HEK293 (cell line): ENCODE data around the gene MAP3K12.

ENCODE experiments used
- BCL11B ChIP-seq: fragments of 450-650 bp; formaldehyde crosslinking; IDR thresholded peaks from 2 replicates; pipeline ENCODE4 v1.5.1; 2016; ENCODE audit warnings: low read depth, missing biosample characterization, missing genetic modification characterization
- BCL6B ChIP-seq: fragments of 450-650 bp; formaldehyde crosslinking; IDR thresholded peaks from 2 replicates; pipeline ENCODE4 v1.5.1; 2017; ENCODE audit warnings: missing biosample characterization, missing genetic modification characterization
- FEZF1 ChIP-seq: fragments of 450-650 bp; formaldehyde crosslinking; IDR thresholded peaks from 2 replicates; pipeline ENCODE4 v1.5.1; 2016; ENCODE audit warnings: missing biosample characterization, missing genetic modification characterization
- GLI4 ChIP-seq: fragments of 450-650 bp; formaldehyde crosslinking; IDR thresholded peaks from 2 replicates; pipeline ENCODE4 v1.5.1; 2016; ENCODE audit warnings: missing biosample characterization, missing genetic modification characterization
- HOXC10 ChIP-seq: sonication (generic); formaldehyde crosslinking; IDR thresholded peaks from 2 replicates; pipeline ENCODE4 v1.8.1; 2023; ENCODE audit warnings: mild to moderate bottlenecking, missing genetic modification reagents
- KLF7 ChIP-seq: fragments of 450-650 bp; formaldehyde crosslinking; IDR thresholded peaks from 2 replicates; pipeline ENCODE4 v1.5.1; 2016; ENCODE audit warnings: missing biosample characterization, missing genetic modification characterization, borderline replicate concordance
- KLF8 ChIP-seq: fragments of 450-650 bp; formaldehyde crosslinking; IDR thresholded peaks from 2 replicates; pipeline ENCODE4 v1.5.1; 2016; ENCODE audit warnings: missing biosample characterization, missing genetic modification characterization
- OSR2 ChIP-seq: fragments of 450-650 bp; formaldehyde crosslinking; IDR thresholded peaks from 2 replicates; pipeline ENCODE4 v1.5.1; 2016; ENCODE audit warnings: missing biosample characterization, missing genetic modification characterization
- PRDM2 ChIP-seq: fragments of 450-650 bp; formaldehyde crosslinking; IDR thresholded peaks from 2 replicates; pipeline ENCODE4 v1.5.1; 2016; ENCODE audit warnings: missing biosample characterization, missing genetic modification characterization, borderline replicate concordance
- PRDM6 ChIP-seq: fragments of 450-650 bp; formaldehyde crosslinking; IDR thresholded peaks from 2 replicates; pipeline ENCODE4 v1.5.1; 2017; ENCODE audit warnings: missing biosample characterization, missing genetic modification characterization
- WT1 ChIP-seq: fragments of 450-650 bp; formaldehyde crosslinking; IDR thresholded peaks from 2 replicates; pipeline ENCODE4 v1.5.1; 2016; ENCODE audit warnings: missing biosample characterization, missing genetic modification characterization
- ZBTB1 ChIP-seq: fragments of 450-650 bp; formaldehyde crosslinking; IDR thresholded peaks from 2 replicates; pipeline ENCODE4 v1.5.1; 2016; ENCODE audit warnings: missing biosample characterization, missing genetic modification characterization
- ZBTB17 ChIP-seq: fragments of 450-650 bp; formaldehyde crosslinking; IDR thresholded peaks from 2 replicates; pipeline ENCODE4 v1.5.1; 2016; ENCODE audit warnings: missing biosample characterization, missing genetic modification characterization
- ZBTB21 ChIP-seq: fragments of 450-650 bp; formaldehyde crosslinking; IDR thresholded peaks from 2 replicates; pipeline ENCODE4 v1.5.1; 2017; ENCODE audit warnings: missing biosample characterization, missing genetic modification characterization
- ZBTB44 ChIP-seq: fragments of 450-650 bp; IDR thresholded peaks from 2 replicates; pipeline ENCODE4 v1.5.1; 2018; ENCODE audit warnings: missing biosample characterization, mild to moderate bottlenecking, missing genetic modification characterization
- ZBTB48 ChIP-seq: fragments of 450-650 bp; formaldehyde crosslinking; IDR thresholded peaks from 2 replicates; pipeline ENCODE4 v1.5.1; 2016; ENCODE audit warnings: missing biosample characterization, missing genetic modification characterization
- ZFP37 ChIP-seq: fragments of 450-650 bp; formaldehyde crosslinking; IDR thresholded peaks from 2 replicates; pipeline ENCODE4 v1.5.1; 2016; ENCODE audit warnings: missing biosample characterization, missing genetic modification characterization
- ZNF19 ChIP-seq: fragments of 450-650 bp; formaldehyde crosslinking; IDR thresholded peaks from 2 replicates; pipeline ENCODE4; 2016; ENCODE audit warnings: missing biosample characterization, missing genetic modification characterization, low read depth
- ZNF24 ChIP-seq: fragments of 450-650 bp; formaldehyde crosslinking; IDR thresholded peaks from 2 replicates; pipeline ENCODE4 v1.5.1; 2016; ENCODE audit warnings: missing biosample characterization, missing genetic modification characterization
- ZNF266 ChIP-seq: fragments of 450-650 bp; formaldehyde crosslinking; IDR thresholded peaks from 2 replicates; pipeline ENCODE4 v1.5.1; 2016; ENCODE audit warnings: missing biosample characterization, missing genetic modification characterization, low read depth
- ZNF292 ChIP-seq: fragments of 450-650 bp; formaldehyde crosslinking; IDR thresholded peaks from 2 replicates; pipeline ENCODE4 v1.5.1; 2016; ENCODE audit warnings: low read depth, missing biosample characterization, missing genetic modification characterization, borderline replicate concordance
- ZNF350 ChIP-seq: fragments of 450-650 bp; formaldehyde crosslinking; IDR thresholded peaks from 2 replicates; pipeline ENCODE4 v1.5.0; 2017; ENCODE audit warnings: missing biosample characterization, mild to moderate bottlenecking, missing genetic modification characterization
- ZNF391 ChIP-seq: fragments of 450-650 bp; formaldehyde crosslinking; IDR thresholded peaks from 2 replicates; pipeline ENCODE4 v1.5.1; 2016; ENCODE audit warnings: low read depth, missing biosample characterization, missing genetic modification characterization, borderline replicate concordance
- ZNF473 ChIP-seq: fragments of 450-650 bp; formaldehyde crosslinking; IDR thresholded peaks from 2 replicates; pipeline ENCODE4 v1.5.1; 2017; ENCODE audit warnings: missing biosample characterization, missing genetic modification characterization
- ZNF513 ChIP-seq: fragments of 450-650 bp; IDR thresholded peaks from 2 replicates; pipeline ENCODE4 v1.5.1; 2018; ENCODE audit warnings: missing biosample characterization, missing genetic modification characterization
- ZNF600 ChIP-seq: fragments of 450-650 bp; formaldehyde crosslinking; IDR thresholded peaks from 2 replicates; pipeline ENCODE4 v1.5.1; 2016; ENCODE audit warnings: missing biosample characterization, missing genetic modification characterization
- ZNF677 ChIP-seq: fragments of 450-650 bp; IDR thresholded peaks from 2 replicates; pipeline ENCODE4 v1.5.0; 2018; ENCODE audit warnings: missing biosample characterization, mild to moderate bottlenecking, missing genetic modification characterization, moderate library complexity
- ZNF785 ChIP-seq: fragments of 450-650 bp; formaldehyde crosslinking; IDR thresholded peaks from 2 replicates; pipeline ENCODE4 v1.5.1; 2016; ENCODE audit warnings: missing biosample characterization, missing genetic modification characterization

Gene MAP3K12

GRCh38 chr12:53500776-53501614 is 1.7 kb upstream of the MAP3K12 start, which contains the start of gene TARBP2 (continued):
- TF ChIP-seq FEZF1, result peak; percentile 13; the same call in 1 of the 2 replicates
- no peak for TF ChIP-seq ZNF350 (tag by site-specific recombination)
- TF ChIP-seq ZNF391 (tag by site-specific recombination), result no peak; the same call in 1 of the 2 replicates
- TF ChIP-seq ZBTB48, result peak; percentile 87
- TF ChIP-seq ZFP37 (tag by site-specific recombination), result peak; percentile 98; the same call in 1 of the 2 replicates
- peak; percentile 89 for TF ChIP-seq KLF8 (tag by site-specific recombination)
- no peak for TF ChIP-seq GLI4
- TF ChIP-seq ZNF266, result no peak
- TF ChIP-seq WT1 (tag by site-specific recombination), result peak; percentile 83
- TF ChIP-seq OSR2, result no peak
- TF ChIP-seq PRDM6 (tag by site-specific recombination), result no peak
- TF ChIP-seq KLF7 (tag by site-specific recombination), result peak; percentile 46; the same call in 1 of the 2 replicates
- peak; percentile 85; the same call in 1 of the 2 replicates for TF ChIP-seq BCL11B
- no peak for TF ChIP-seq ZNF513 (tag by site-specific recombination)
- TF ChIP-seq HOXC10 (CRISPR knock-in tag), result 0 out of 2 replicates have a peak, but pooled peaks have one; percentile 55
- TF ChIP-seq PRDM2 (tag by site-specific recombination), result no peak
- TF ChIP-seq BCL6B, result no peak
- no peak for TF ChIP-seq ZNF473 (tag by site-specific recombination)
- TF ChIP-seq ZBTB1, result no peak
- TF ChIP-seq ZNF19 (tag by site-specific recombination), result no peak
- TF ChIP-seq ZNF785 (tag by site-specific recombination), result no peak
- peak; percentile 92 for TF ChIP-seq ZBTB17
- TF ChIP-seq ZBTB44 (tag by site-specific recombination), result no peak; the same call in 1 of the 2 replicates
- TF ChIP-seq ZNF600 (tag by site-specific recombination), result peak; percentile 80
- TF ChIP-seq ZNF292 (tag by site-specific recombination), result no peak
- no peak for TF ChIP-seq ZNF677 (tag by site-specific recombination)
- peak; percentile 89 for TF ChIP-seq ZBTB21 (tag by site-specific recombination)
- peak; percentile 54; the same call in 1 of the 2 replicates for TF ChIP-seq ZNF24
